Adrenal gland (tissue), 5 donors: Measurements from ENCODE around the gene AMPH.

Experiments used
- CTCF ChIP-seq, 6 experiments: fragments of 450-650 bp in 4 of 6; fragments of 200-600 bp in 2 of 6; sonication (generic) in 1 of 6; IDR thresholded peaks; 1 replicate in 5 of 6; 2 replicates in 1 of 6; pipeline versions ENCODE4 v1.5.1 to v1.8.0; 2016 to 2021; ENCODE audit warnings: antibody characterized with exemption in 6 of 6, mild to moderate bottlenecking in 2 of 6, moderate library complexity in 1 of 6
- POLR2A ChIP-seq, 2 donors: fragments of 450-650 bp; IDR thresholded peaks; one replicate each; pipeline ENCODE4 v1.6.1; 2017; ENCODE audit warnings: antibody characterized with exemption in 2 of 2, mild to moderate bottlenecking in 2 of 2, moderate library complexity in 1 of 2
- donor health status: DM: no; HTN: no; CAD: no.

- no peak for TF ChIP-seq CTCF (IDR thresholded peaks at IDR 0.05)
- TF ChIP-seq POLR2A (IDR thresholded peaks at IDR 0.05), result no peak
Measured at GRCh38 chr7:38548605-38549004, 82.6 kb downstream of the AMPH start.
